GM12878 (cell line): ENCODE data around the gene CENPP. TPM values are rescaled to one million over a fixed set of nuclear protein-coding genes. Genes with fewer than 3 reads are reported as not detected.

Experiments
- BRCA1 ChIP-seq: IDR thresholded peaks from 2 replicates; pipeline ENCODE4 v1.6.1; 2011; ENCODE audit warnings: low read depth, low read length, improper control_type of control experiment
- ELK1 ChIP-seq: IDR thresholded peaks from 2 replicates; pipeline ENCODE4 v1.6.1; 2012; ENCODE audit warnings: low read depth, low read length, improper control_type of control experiment
- MLLT1 ChIP-seq: fragments of 450-650 bp; IDR thresholded peaks from 2 replicates; pipeline ENCODE4 v1.6.1; 2016; ENCODE audit warnings: mild to moderate bottlenecking
- MYB ChIP-seq: fragments of 150-350 bp; IDR thresholded peaks from 2 replicates; pipeline ENCODE4 v1.6.1; 2014; ENCODE audit warnings: mild to moderate bottlenecking, low read depth, low read length, borderline replicate concordance
- NKRF ChIP-seq: fragments of 450-650 bp; conservative IDR thresholded peaks from 2 replicates; pipeline ENCODE4 v1.6.1; 2017; ENCODE audit warnings: mild to moderate bottlenecking, moderate library complexity
- RCOR1 ChIP-seq: conservative IDR thresholded peaks from 2 replicates; pipeline ENCODE4 v1.6.1; 2012; ENCODE audit warnings: low read depth, low read length, improper control_type of control experiment
- STAT1 ChIP-seq: fragments of 450-650 bp; conservative IDR thresholded peaks from 2 replicates; pipeline ENCODE4 v1.6.1; 2014; ENCODE audit warnings: antibody characterized with exemption, mild to moderate bottlenecking
- TCF3 ChIP-seq: IDR thresholded peaks from 2 replicates; pipeline ENCODE4 v1.6.1; 2012; ENCODE audit warnings: low read depth, mild to moderate bottlenecking, low read length, borderline replicate concordance; ENCODE audit not compliant: insufficient read depth
- polyA plus RNA-seq, 11 experiments: library from polyadenylated mRNA; depleted of rRNA in 4 of 11; unstranded in 6 of 11; stranded (reverse) in 5 of 11; fragments of >200 nt; fragmentation: Nextera tagmentation in 4 of 11; fragmentation: Illumina TruSeq in 1 of 11; extraction: Ambion mirVana in 4 of 11; extraction: Trizol in 1 of 11; gene quantifications; 1 replicate in 1 of 11; 2 replicates in 10 of 11; pipeline versions ENCODE4 v1.2.1 to v1.2.3, GENCODE V29; 2011 to 2016; ENCODE audit warnings: inconsistent platforms in 2 of 11, missing spikeins in 2 of 11, low read depth in 1 of 11
- total RNA-seq, 4 experiments: library from RNA; depleted of rRNA in 3 of 4; stranded (reverse); fragments of >200 nt in 3 of 4; fragmentation: Illumina TruSeq in 1 of 4; extraction: Trizol in 1 of 4; gene quantifications; 2 replicates each; pipeline versions ENCODE4 v1.2.1 to v1.2.3, GENCODE V29; 2013 to 2021

The CENPP gene
- total and polyA plus RNA-seq, 10 of the 15 experiments (the other 5 are each of a cell fraction or from before 2014, with no cell fraction given) = 9.4 to 31.4 (median 19.8) TPM

- TF ChIP-seq NKRF (no peak), MLLT1 (no peak), MYB (no peak), BRCA1 (no peak), TCF3 (no peak), STAT1 (no peak), ELK1 (no peak), RCOR1 (no peak)
These were observed 310.0 kb downstream of the CENPP start (continued) for GRCh38 chr9:92635760-92636159.
